T-helper 1 cell (primary cell): ENCODE results near the gene STK4.

Experiments used
- DNase-seq, 5 donors: peaks; one replicate each; pipeline ENCODE4 v3.0.0-alpha.2; 2012 to 2020

Gene STK4

GRCh38 chr20:45032781-45033180 lies 66.5 kb downstream of the STK4 start:
- no peak for DNase-seq

GRCh38 chr20:45034436-45034835 lies 68.1 kb downstream of the STK4 start:
- no peak for DNase-seq

GRCh38 chr20:45036044-45036755 lies 69.9 kb downstream of the STK4 start:
- peak in 1 of 5 donors; percentile 65 for DNase-seq

- DNase-seq, result no peak
Measured at GRCh38 chr20:45037050-45037449, 70.7 kb downstream of the STK4 start.

- no peak for DNase-seq
Measured at GRCh38 chr20:45037635-45038034, 71.3 kb downstream of the STK4 start.

GRCh38 chr20:45038745-45039474 lies 72.6 kb downstream of the STK4 start:
- no peak for DNase-seq

GRCh38 chr20:45039475-45039820 lies 73.1 kb downstream of the STK4 start:
- DNase-seq, result no peak

- DNase-seq, result peak in 1 of 5 donors; percentile 27
Measured at GRCh38 chr20:45041464-45042337, 75.4 kb downstream of the STK4 start.

GRCh38 chr20:45042978-45043377 lies 76.7 kb downstream of the STK4 start:
- no peak for DNase-seq

GRCh38 chr20:45044084-45044573 lies 77.8 kb downstream of the STK4 start:
- peak in 4 of 5 donors; percentile 5 to 70 (median 32) for DNase-seq

- DNase-seq, result no peak
Measured at GRCh38 chr20:45044601-45045000, 78.3 kb downstream of the STK4 start.

GRCh38 chr20:45047581-45048119 lies 81.3 kb downstream of the STK4 start:
- no peak for DNase-seq

GRCh38 chr20:45049438-45049837 lies 83.1 kb downstream of the STK4 start:
- no peak for DNase-seq

- DNase-seq, result peak in 1 of 5 donors; percentile 20
Measured at GRCh38 chr20:45049904-45050471, 83.7 kb downstream of the STK4 start.

- DNase-seq, result no peak
Measured at GRCh38 chr20:45051204-45052060, 85.1 kb downstream of the STK4 start.

GRCh38 chr20:45052698-45053429 lies 86.6 kb downstream of the STK4 start:
- peak in 1 of 5 donors; percentile 65 for DNase-seq

- DNase-seq, result no peak
Measured at GRCh38 chr20:45053430-45054351, 87.4 kb downstream of the STK4 start.

GRCh38 chr20:45055056-45055455 lies 88.7 kb downstream of the STK4 start:
- no peak for DNase-seq

GRCh38 chr20:45056473-45057173 lies 90.3 kb downstream of the STK4 start:
- no peak for DNase-seq
